SIG-M5 treated with dmso at 0.1 percent for 504 hours (cell line): Measurements from ENCODE around the gene KCTD10.

Source experiments
- DNase-seq: peaks from one replicate; lab custom pipeline; 2025; ENCODE audit not compliant: unreplicated experiment; lab: John Stamatoyannopoulos, UW

Gene KCTD10

GRCh38 chr12:109477185-109477962 lies at the start of gene KCTD10, which contains the start of gene UBE3B:
KCTD10 (minus strand) TSS chr12:109477300; CDS start chr12:109477262, 38 bp downstream.
UBE3B (plus strand) TSS chr12:109477634; CDS start chr12:109483552, 5,918 bp downstream.
- peak; percentile 89 for DNase-seq

GRCh38 chr12:109525279-109525585 lies 48.1 kb upstream of the KCTD10 start:
- no peak for DNase-seq

- DNase-seq = no peak
These were observed 47.6 kb upstream of the KCTD10 start for GRCh38 chr12:109524466-109525278.

- DNase-seq = no peak
These were observed 46.4 kb upstream of the KCTD10 start for GRCh38 chr12:109523504-109523903.

- DNase-seq = no peak
These were observed 46.0 kb upstream of the KCTD10 start for GRCh38 chr12:109523071-109523470.

- no peak for DNase-seq
These were observed 44.7 kb upstream of the KCTD10 start for GRCh38 chr12:109521831-109522230.

GRCh38 chr12:109519787-109520186 lies 42.7 kb upstream of the KCTD10 start:
- DNase-seq = no peak

- peak; percentile 47 for DNase-seq
These were observed 41.9 kb upstream of the KCTD10 start for GRCh38 chr12:109518820-109519665.

- no peak for DNase-seq
These were observed 40.5 kb upstream of the KCTD10 start for GRCh38 chr12:109517619-109518018.

GRCh38 chr12:109513977-109514376 lies 36.9 kb upstream of the KCTD10 start:
- no peak for DNase-seq

GRCh38 chr12:109513051-109513450 lies 36.0 kb upstream of the KCTD10 start:
- no peak for DNase-seq

GRCh38 chr12:109512608-109513007 lies 35.5 kb upstream of the KCTD10 start:
- DNase-seq = no peak

GRCh38 chr12:109510196-109510595 lies 33.1 kb upstream of the KCTD10 start:
- DNase-seq = no peak

GRCh38 chr12:109504068-109504467 lies 27.0 kb upstream of the KCTD10 start:
- no peak for DNase-seq

- DNase-seq = no peak
These were observed 26.5 kb upstream of the KCTD10 start for GRCh38 chr12:109503611-109504010.

GRCh38 chr12:109502332-109502731 lies 25.2 kb upstream of the KCTD10 start:
- DNase-seq = no peak

GRCh38 chr12:109501299-109501698 lies 24.2 kb upstream of the KCTD10 start:
- DNase-seq = no peak

GRCh38 chr12:109500406-109501185 lies 23.5 kb upstream of the KCTD10 start:
- DNase-seq = no peak

GRCh38 chr12:109497675-109498074 lies 20.6 kb upstream of the KCTD10 start:
- DNase-seq = no peak

GRCh38 chr12:109496306-109496705 lies 19.2 kb upstream of the KCTD10 start:
- no peak for DNase-seq

- DNase-seq = no peak
These were observed 17.9 kb upstream of the KCTD10 start for GRCh38 chr12:109495012-109495411.
